Neural progenitor cell (in vitro differentiated cells): ENCODE measurements around the gene DLG2. TPM values are rescaled to one million over a fixed set of nuclear protein-coding genes. Genes with fewer than 3 reads are reported as not detected.
"Not testable (repeated sequence)": the region's sequence is repeated elsewhere in the genome, so short reads cannot be mapped to it uniquely, and the experiment has no call there.

Source experiments
- DNase-seq: peaks from one replicate; pipeline ENCODE4 v3.0.0-alpha.2; 2016; ENCODE audit warnings: low spot score
- H2AFZ ChIP-seq: fragments of 200-600 bp; sonication (generic); replicated peaks from 2 replicates; pipeline ENCODE4 v1.6.1; 2016; ENCODE audit warnings: antibody characterized with exemption
- H3F3A ChIP-seq: fragments of 200-600 bp; sonication (generic); 2 replicates; pipeline ENCODE4 v1.6.1; 2016; ENCODE audit warnings: antibody characterized with exemption, low read depth
- H3K27ac ChIP-seq: fragments of 200-600 bp; sonication (generic); 2 replicates; pipeline ENCODE4 v1.5.1; 2016; ENCODE audit warnings: mild to moderate bottlenecking
- H3K27me3 ChIP-seq: fragments of 200-600 bp; sonication (generic); 2 replicates; pipeline ENCODE4 v1.6.1; 2016; ENCODE audit warnings: mild to moderate bottlenecking, moderate library complexity
- H3K36me3 ChIP-seq: fragments of 200-600 bp; sonication (generic); 2 replicates; pipeline ENCODE4 v1.5.1; 2016
- H3K4me1 ChIP-seq: fragments of 200-600 bp; sonication (generic); 2 replicates; pipeline ENCODE4 v1.6.1; 2016; ENCODE audit warnings: mixed run types
- H3K4me2 ChIP-seq: fragments of 200-600 bp; sonication (generic); 2 replicates; pipeline ENCODE4 v1.6.1; 2016
- H3K4me3 ChIP-seq: fragments of 200-600 bp; sonication (generic); 2 replicates; pipeline ENCODE4 v1.5.1; 2016
- H3K79me2 ChIP-seq: fragments of 200-600 bp; sonication (generic); 2 replicates; pipeline ENCODE4 v1.6.1; 2016; ENCODE audit warnings: low read depth
- H3K9ac ChIP-seq: fragments of 200-600 bp; sonication (generic); 2 replicates; pipeline ENCODE4 v1.6.1; 2016
- H3K9me3 ChIP-seq: fragments of 200-600 bp; sonication (generic); 2 replicates; pipeline ENCODE4 v1.5.1; 2016; ENCODE audit warnings: low read depth
- H4K20me1 ChIP-seq: fragments of 200-600 bp; sonication (generic); 2 replicates; pipeline ENCODE4 v1.6.1; 2016; ENCODE audit warnings: low read depth
- H3K27ac Mint-ChIP-seq: 3 replicates; pipeline ENCODE4 v1.8.0; 2021; ENCODE audit warnings: mixed read lengths
- H3K27me3 Mint-ChIP-seq: 2 replicates; pipeline ENCODE4 v1.8.0; 2022; ENCODE audit warnings: low read depth, mild to moderate bottlenecking, inconsistent platforms, moderate library complexity, mixed read lengths; ENCODE audit not compliant: insufficient read depth
- H3K36me3 Mint-ChIP-seq: 3 replicates; pipeline ENCODE4 v1.8.0; 2021; ENCODE audit warnings: mixed read lengths
- H3K4me1 Mint-ChIP-seq: 3 replicates; pipeline ENCODE4 v1.8.0; 2021; ENCODE audit warnings: mixed read lengths
- H3K4me3 Mint-ChIP-seq: 3 replicates; pipeline ENCODE4 v1.8.0; 2021; ENCODE audit warnings: mild to moderate bottlenecking, moderate library complexity, mixed read lengths
- H3K9me3 Mint-ChIP-seq: 3 replicates; pipeline ENCODE4 v1.8.0; 2020; ENCODE audit warnings: mixed read lengths
- EZH2 ChIP-seq: fragments of 200-600 bp; sonication (generic); IDR thresholded peaks from 2 replicates; pipeline ENCODE4 v1.6.1; 2017; ENCODE audit warnings: antibody characterized with exemption, mild to moderate bottlenecking, moderate library complexity
- EZH2phosphoT487 ChIP-seq: fragments of 200-600 bp; sonication (generic); IDR thresholded peaks from 2 replicates; pipeline ENCODE4 v1.6.1; 2017; ENCODE audit warnings: antibody characterized with exemption
- total RNA-seq: library from RNA; depleted of rRNA; stranded (reverse); fragments of >200 nt; gene quantifications from 2 replicates; pipeline ENCODE4 v1.2.3, GENCODE V29; 2015; ENCODE audit warnings: low replicate concordance
- TF ChIP-seq, protein P1 (sequence below): fragments of 200-600 bp; sonication (generic); IDR thresholded peaks from 2 replicates; pipeline ENCODE4 v1.5.1; 2017; ENCODE audit warnings: antibody characterized with exemption, mild to moderate bottlenecking

The DLG2 gene
- total RNA-seq, 1 donor from 2014 or later, result 7.5 TPM

DNA sequence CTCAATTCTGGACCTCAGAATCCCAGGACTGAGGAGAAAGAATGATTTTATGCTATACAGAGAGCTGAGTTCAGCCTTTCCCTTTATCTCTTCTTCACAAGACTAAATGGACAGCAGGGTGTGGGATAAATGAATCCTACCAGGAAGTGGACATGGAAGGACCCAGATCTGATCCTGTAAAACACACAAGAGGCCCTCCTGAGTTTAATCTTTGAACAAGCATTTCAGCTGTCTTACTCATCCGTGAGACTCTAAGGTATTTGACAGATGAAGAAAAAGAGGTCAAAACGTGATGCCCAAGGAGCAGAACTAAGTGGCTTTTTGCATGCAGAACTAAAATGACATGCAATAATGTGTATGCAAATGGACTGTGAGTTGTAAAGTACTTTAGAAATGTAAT, 511.3 kb downstream of the DLG2 start:
- H3F3A ChIP-seq, result peaks cover 7% of the 10 kb centered on the region
- H2AFZ ChIP-seq, result no peak overlapping the region
- H3K27me3 Mint-ChIP-seq, result no peaks in the 10 kb centered on the region
- H3K27ac Mint-ChIP-seq, result no peak overlapping the region
- H3K4me1 ChIP-seq, result peaks cover 16% of the 10 kb centered on the region
- no peaks in the 10 kb centered on the region for H3K9me3 Mint-ChIP-seq
- H3K4me3 Mint-ChIP-seq, result no peak overlapping the region
- TF ChIP-seq, protein P1, sequence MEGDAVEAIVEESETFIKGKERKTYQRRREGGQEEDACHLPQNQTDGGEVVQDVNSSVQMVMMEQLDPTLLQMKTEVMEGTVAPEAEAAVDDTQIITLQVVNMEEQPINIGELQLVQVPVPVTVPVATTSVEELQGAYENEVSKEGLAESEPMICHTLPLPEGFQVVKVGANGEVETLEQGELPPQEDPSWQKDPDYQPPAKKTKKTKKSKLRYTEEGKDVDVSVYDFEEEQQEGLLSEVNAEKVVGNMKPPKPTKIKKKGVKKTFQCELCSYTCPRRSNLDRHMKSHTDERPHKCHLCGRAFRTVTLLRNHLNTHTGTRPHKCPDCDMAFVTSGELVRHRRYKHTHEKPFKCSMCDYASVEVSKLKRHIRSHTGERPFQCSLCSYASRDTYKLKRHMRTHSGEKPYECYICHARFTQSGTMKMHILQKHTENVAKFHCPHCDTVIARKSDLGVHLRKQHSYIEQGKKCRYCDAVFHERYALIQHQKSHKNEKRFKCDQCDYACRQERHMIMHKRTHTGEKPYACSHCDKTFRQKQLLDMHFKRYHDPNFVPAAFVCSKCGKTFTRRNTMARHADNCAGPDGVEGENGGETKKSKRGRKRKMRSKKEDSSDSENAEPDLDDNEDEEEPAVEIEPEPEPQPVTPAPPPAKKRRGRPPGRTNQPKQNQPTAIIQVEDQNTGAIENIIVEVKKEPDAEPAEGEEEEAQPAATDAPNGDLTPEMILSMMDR, result no peak
- no peak for TF ChIP-seq EZH2phosphoT487
- no peak for TF ChIP-seq EZH2
- H3K36me3 ChIP-seq, result no peaks in the 10 kb centered on the region
- no peaks in the 10 kb centered on the region for H3K79me2 ChIP-seq
- DNase-seq, result no peak
- peaks cover 33% of the 10 kb centered on the region for H3K4me1 Mint-ChIP-seq
- no peak overlapping the region for H3K27ac ChIP-seq
- H3K36me3 Mint-ChIP-seq, result no peaks in the 10 kb centered on the region
- no peak overlapping the region for H3K9ac ChIP-seq
- no peaks in the 10 kb centered on the region for H3K27me3 ChIP-seq
- H3K4me2 ChIP-seq, result no peak overlapping the region
- no peak overlapping the region for H3K4me3 ChIP-seq
- no peaks in the 10 kb centered on the region for H3K9me3 ChIP-seq
- H4K20me1 ChIP-seq, result no peaks in the 10 kb centered on the region

DNA sequence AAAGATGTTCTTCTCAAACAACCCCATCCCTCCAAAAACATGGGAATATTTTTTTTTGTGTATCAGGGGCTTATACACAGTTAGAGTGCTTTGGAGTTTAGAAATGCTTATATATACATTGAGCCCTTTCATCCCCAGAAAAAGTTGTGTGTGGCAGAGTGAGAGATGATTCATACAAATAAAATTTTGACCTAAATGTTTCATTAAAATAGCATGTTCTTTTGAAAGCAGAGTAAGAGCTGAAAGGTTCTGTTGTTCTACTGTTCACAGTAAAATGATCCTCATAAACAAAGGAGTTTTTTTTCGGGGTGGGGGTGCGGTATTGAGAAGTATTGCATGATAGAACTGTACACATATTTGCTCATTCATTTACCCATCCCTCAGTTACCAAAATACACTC, 512.4 kb downstream of the DLG2 start:
- Mint-ChIP-seq H3K27me3 (no peaks in the 10 kb centered on the region), H3K4me1 (peaks cover 29% of the 10 kb centered on the region), H3K27ac (no peak overlapping the region), H3K36me3 (no peaks in the 10 kb centered on the region), H3K9me3 (no peaks in the 10 kb centered on the region), H3K4me3 (no peak overlapping the region)
- Histone ChIP-seq H3K4me3 (no peak overlapping the region), H4K20me1 (no peaks in the 10 kb centered on the region), H3K27me3 (no peaks in the 10 kb centered on the region), H3K4me2 (no peak overlapping the region), H3K27ac (no peak overlapping the region), H3K9ac (no peak overlapping the region), H3K4me1 (peaks cover 16% of the 10 kb centered on the region), H3K79me2 (no peaks in the 10 kb centered on the region), H3F3A (peaks cover 7% of the 10 kb centered on the region), H3K9me3 (no peaks in the 10 kb centered on the region), H2AFZ (no peak overlapping the region), H3K36me3 (no peaks in the 10 kb centered on the region)
- TF ChIP-seq EZH2phosphoT487 (no peak), EZH2 (no peak)
- TF ChIP-seq, protein P1, result no peak
- no peak for DNase-seq

DNA sequence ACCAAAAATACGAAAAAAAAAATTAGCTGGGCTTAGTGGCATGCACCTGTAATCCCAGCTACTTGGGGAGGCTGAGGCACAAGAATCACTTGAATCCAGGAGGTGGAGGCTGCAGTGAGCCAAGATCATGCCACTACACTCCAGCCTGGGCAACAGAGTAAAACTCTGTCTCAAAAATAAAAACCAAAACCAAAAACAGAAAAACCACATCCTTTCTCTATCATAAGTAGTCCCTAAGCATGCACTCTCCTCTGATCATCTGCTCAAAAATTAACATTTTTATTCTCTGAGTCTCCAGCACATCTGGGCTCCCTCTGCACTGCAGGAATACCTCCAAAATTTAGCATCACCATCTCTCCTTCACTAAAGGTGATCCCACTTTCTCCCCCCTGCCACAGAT, 516.9 kb downstream of the DLG2 start:
- H3K27ac Mint-ChIP-seq, result peak overlapping the region; percentile 44
- H3K79me2 ChIP-seq, result not testable (repeated sequence)

DNA sequence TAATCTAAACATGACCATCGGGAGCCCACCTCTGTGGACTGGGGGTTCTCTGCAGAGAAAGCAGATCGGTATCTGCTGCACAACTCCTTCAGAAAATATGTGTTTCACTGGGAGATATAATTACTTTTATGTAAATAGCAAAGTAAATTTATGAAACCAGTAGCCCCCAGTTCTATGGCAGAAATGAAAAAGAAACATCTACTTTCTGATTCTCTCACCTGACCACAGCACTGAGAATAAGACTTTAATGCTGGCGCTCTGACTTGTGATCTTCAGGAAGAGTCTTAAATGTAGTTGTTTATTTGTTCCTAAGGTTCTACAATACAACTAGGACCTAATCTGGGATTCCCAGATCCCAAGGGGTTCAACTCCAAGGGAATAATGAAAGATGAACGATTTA, 518.0 kb downstream of the DLG2 start:
- Histone ChIP-seq H3K4me3 (no peak overlapping the region), H3K79me2 (no peaks in the 10 kb centered on the region), H4K20me1 (no peaks in the 10 kb centered on the region), H3K4me1 (no peaks in the 10 kb centered on the region), H3K4me2 (no peak overlapping the region), H3K27ac (no peak overlapping the region), H3K9me3 (no peaks in the 10 kb centered on the region), H3K9ac (no peak overlapping the region), H3K27me3 (no peaks in the 10 kb centered on the region), H3K36me3 (no peaks in the 10 kb centered on the region), H3F3A (no peaks in the 10 kb centered on the region), H2AFZ (no peak overlapping the region)
- DNase-seq, result no peak
- no peaks in the 10 kb centered on the region for H3K36me3 Mint-ChIP-seq
- H3K9me3 Mint-ChIP-seq, result no peaks in the 10 kb centered on the region
- no peak overlapping the region for H3K27ac Mint-ChIP-seq
- TF ChIP-seq EZH2 (no peak), EZH2phosphoT487 (no peak)
- TF ChIP-seq, protein P1, result no peak
- H3K27me3 Mint-ChIP-seq, result no peaks in the 10 kb centered on the region
- H3K4me1 Mint-ChIP-seq, result no peaks in the 10 kb centered on the region
- H3K4me3 Mint-ChIP-seq, result no peak overlapping the region

More for the DNA sequence above, 516.9 kb downstream of the DLG2 start:
- DNase-seq, H3K36me3 Mint-ChIP-seq, H2AFZ ChIP-seq, H3K4me1 Mint-ChIP-seq, H3K27me3 Mint-ChIP-seq, H3F3A ChIP-seq, H3K27me3 ChIP-seq, H3K9me3 Mint-ChIP-seq, H4K20me1 ChIP-seq, H3K9me3 ChIP-seq, H3K4me3 ChIP-seq, H3K36me3 ChIP-seq, H3K4me3 Mint-ChIP-seq, H3K4me1 ChIP-seq, H3K9ac ChIP-seq, H3K4me2 ChIP-seq, H3K27ac ChIP-seq: not testable (repeated sequence)
